MM.1S (cell line): ENCODE results near the gene RAMAC.

Experiments used
- EZH2 ChIP-seq: fragments of 300-600 bp; sonication (generic); optimal IDR thresholded peaks from 2 replicates; pipeline ENCODE3; 2017; ENCODE audit warnings: low read depth, mild to moderate bottlenecking, antibody characterized with exemption, low read length, mixed read lengths
- EZH2phosphoT487 ChIP-seq: fragments of 300-600 bp; sonication (generic); IDR thresholded peaks from 2 replicates; pipeline ENCODE4 v1.6.1; 2018; ENCODE audit warnings: antibody characterized with exemption, low read length
- TF ChIP-seq, protein P1 (sequence below): fragments of 300-600 bp; sonication (generic); IDR thresholded peaks from 2 replicates; pipeline ENCODE4 v1.5.1; 2016; ENCODE audit warnings: antibody characterized with exemption, low read length, mixed read lengths

DNA sequence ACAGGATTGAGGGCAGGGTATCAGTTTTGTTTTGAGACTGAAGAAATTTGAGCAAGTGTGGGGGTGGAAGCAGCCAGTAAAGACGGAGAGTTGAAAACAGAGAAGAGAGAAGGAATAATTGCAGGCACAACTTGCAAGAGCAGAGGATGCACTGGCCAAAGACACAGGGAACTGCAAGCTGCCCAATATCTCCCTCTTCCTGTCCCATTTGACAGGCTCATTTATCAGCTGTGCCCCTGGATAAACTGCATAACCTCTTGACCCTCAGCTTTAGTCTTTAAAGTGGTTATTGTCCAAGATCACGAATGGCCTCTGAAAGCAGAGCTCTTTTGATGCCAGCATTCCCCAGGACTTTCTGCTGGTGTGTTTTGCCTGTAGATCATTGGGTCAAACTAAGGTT lies 5.0 kb upstream of the RAMAC start:
- TF ChIP-seq, protein P1, sequence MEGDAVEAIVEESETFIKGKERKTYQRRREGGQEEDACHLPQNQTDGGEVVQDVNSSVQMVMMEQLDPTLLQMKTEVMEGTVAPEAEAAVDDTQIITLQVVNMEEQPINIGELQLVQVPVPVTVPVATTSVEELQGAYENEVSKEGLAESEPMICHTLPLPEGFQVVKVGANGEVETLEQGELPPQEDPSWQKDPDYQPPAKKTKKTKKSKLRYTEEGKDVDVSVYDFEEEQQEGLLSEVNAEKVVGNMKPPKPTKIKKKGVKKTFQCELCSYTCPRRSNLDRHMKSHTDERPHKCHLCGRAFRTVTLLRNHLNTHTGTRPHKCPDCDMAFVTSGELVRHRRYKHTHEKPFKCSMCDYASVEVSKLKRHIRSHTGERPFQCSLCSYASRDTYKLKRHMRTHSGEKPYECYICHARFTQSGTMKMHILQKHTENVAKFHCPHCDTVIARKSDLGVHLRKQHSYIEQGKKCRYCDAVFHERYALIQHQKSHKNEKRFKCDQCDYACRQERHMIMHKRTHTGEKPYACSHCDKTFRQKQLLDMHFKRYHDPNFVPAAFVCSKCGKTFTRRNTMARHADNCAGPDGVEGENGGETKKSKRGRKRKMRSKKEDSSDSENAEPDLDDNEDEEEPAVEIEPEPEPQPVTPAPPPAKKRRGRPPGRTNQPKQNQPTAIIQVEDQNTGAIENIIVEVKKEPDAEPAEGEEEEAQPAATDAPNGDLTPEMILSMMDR = no peak
- TF ChIP-seq EZH2 (no peak), EZH2phosphoT487 (no peak)
